NCI-H2171 (cell line): Measurements from ENCODE around the gene CLDN1.

Experiments used
- DNase-seq: peaks from one replicate; lab custom pipeline; 2025; lab: John Stamatoyannopoulos, UW

The CLDN1 gene, protein sequence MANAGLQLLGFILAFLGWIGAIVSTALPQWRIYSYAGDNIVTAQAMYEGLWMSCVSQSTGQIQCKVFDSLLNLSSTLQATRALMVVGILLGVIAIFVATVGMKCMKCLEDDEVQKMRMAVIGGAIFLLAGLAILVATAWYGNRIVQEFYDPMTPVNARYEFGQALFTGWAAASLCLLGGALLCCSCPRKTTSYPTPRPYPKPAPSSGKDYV

DNA sequence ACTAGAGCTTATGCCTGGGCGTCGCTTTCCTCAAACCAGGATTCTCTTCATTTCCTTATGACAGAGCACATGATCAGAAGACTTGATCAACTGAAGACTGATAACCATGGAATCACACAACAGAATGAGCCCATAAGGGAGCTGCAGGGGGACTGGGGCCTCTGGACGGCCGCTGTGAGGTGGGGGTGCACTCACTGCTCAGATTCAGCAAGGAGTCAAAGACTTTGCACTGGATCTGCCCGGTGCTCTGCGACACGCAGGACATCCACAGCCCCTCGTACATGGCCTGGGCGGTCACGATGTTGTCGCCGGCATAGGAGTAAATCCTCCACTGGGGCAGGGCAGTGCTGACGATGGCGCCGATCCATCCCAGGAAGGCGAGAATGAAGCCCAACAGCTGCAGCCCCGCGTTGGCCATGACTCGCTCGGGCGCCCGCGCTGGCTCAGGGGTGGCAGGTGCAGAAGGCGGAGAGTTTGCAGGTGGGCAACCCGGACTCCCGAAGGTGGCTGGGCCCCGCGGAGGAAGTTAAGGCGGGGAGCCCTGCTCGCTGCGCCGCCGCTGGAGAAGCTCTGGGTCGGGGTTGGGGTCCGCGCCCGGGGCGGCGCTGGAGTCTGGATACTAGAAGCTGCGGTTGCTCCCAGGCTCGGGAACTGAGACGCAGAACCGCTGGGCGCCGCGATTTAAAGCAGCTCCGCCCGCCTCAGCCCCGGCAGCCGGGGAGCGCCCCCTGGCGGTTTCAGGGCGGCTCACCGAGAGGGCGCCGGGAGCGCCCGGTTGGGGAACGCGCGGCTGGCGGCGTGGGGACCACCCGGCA, at the start of gene CLDN1:
Gene CLDN1, minus strand, starts transcription at position 658 of the 815 bp plus-strand sequence. Its CDS starts 240 bp downstream, at position 418.
- DNase-seq = peak; percentile 60

GRCh38 chr3:190371152-190371551, 48.9 kb upstream of the CLDN1 start:
- no peak for DNase-seq

DNA sequence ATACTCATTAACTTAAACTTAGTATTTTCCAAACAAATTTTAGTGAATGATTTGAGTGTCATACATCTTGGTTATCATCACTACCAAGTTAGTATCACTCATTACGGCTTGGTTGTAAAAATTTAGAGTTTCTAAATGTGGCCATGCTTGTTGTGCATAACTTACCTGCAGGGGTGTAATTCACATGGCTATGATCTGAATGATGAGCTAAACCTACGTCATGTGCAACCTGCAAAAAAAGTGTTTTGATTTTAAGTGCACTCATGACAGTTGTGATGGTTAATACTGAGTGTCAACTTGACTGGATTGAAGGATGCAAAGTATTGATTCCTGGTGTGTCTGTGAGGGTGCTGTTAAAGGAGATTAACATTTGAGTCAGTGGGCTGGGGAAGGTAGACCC, 48.1 kb upstream of the CLDN1 start:
- DNase-seq = no peak

DNA sequence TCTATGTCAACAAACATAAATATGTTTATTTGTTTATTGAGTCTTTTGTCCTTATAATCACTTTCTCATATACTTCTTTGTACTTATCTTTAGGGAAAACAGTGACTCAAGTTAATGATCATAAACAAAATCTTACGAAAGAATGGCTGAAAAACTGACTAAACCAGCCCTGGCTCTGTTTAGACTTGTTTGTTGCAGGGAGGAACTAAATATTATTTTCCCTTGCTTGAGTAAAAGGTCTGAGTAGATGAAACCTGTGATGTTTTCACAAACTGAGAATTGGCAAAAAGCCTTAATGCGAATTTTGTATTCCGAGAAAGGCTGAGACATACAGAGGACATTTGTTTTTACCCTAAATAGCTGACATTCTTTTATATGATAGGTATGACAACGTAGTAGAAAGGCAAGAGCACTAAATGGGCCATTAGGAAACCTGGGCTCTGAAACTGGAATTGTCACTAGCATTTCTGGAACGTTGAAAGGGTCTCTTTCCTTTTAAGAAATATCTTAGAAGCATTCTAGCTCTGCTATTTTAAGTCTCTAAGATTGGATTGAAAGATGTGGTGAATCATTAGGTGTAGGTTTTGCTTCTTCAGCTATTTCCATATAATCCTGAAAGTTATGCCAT, 47.5 kb upstream of the CLDN1 start:
- no peak for DNase-seq

DNA sequence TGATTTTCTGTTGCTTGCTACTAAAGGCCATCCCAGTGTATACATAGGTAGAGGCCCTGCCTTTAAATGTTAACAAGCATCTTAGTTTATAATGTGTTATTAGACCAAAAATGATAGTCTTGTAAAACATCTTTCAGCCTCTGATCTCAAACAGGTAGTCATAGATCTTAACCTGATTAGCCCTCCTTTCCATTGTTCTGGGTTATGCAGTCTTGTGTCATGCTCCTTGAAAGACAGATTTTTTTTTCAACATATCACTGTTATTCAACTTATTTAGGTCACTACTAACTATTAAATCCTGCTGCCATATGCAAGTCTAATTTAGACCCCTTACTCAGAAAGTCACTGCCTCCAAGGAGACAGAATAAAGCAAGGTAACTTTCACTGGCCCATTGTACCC, 46.6 kb upstream of the CLDN1 start:
- DNase-seq = no peak

GRCh38 chr3:190366133-190366532, 43.9 kb upstream of the CLDN1 start:
- DNase-seq = no peak

- no peak for DNase-seq
Measured at GRCh38 chr3:190362258-190362657, 40.0 kb upstream of the CLDN1 start.

DNA sequence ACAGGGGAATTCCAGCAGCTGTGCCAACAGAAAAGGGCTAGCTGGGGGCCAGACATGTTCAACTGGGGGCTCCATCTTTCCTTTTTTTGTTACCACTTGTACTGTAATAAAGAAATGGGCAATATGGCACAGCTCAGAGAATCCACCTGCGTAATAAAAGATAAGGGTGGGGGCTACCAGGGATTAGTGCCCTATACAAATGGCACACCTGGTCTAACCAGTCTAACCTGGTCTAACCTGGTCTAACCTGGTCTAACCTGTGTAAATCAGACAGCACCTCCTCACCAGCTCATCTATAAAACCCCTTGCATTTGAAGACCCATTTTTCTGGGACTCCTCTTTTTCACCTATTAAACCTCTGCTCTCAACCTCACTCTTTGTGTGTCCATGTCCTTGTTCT, 39.5 kb upstream of the CLDN1 start:
- DNase-seq = no peak

GRCh38 chr3:190360228-190360627, 38.0 kb upstream of the CLDN1 start:
- DNase-seq = no peak

DNA sequence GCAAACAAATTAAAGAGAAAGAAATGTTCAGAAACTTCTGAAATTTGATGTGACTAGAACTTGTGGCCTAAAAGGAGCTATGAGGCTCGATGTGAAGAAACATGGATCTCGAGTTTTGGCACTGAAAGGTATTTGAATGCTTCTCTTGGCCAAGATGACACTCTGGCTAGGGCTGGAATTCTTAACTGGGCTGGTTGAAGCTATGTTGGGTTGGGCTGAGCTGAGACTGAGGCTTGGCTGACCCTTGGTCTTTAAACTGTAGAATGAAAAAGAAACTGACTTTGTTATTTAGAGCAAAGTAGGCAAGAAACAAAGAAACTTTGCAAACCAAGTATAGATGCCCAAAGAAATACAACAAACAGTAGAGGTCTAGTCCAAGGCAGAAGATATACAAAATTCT, 37.6 kb upstream of the CLDN1 start:
- no peak for DNase-seq

GRCh38 chr3:190357468-190357867, 35.2 kb upstream of the CLDN1 start:
- no peak for DNase-seq

DNA sequence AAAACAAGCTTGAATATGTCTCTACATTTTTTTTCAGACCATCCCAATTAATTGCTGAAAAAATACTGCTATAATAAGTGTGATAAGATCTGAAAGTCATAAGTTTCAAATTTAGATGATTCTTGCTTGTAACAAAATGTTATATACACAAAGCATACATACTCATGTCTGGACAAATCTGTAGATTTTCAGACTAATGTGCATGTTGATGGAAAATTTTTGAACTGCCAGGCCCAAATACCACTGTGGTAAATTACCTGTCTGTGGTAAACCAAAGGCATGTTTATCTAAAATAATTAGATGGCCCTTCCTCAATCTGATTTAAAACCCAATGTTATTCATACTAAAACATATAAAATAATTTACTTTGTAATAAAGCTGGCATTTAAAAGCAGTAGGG, 34.0 kb upstream of the CLDN1 start:
- DNase-seq = no peak

DNA sequence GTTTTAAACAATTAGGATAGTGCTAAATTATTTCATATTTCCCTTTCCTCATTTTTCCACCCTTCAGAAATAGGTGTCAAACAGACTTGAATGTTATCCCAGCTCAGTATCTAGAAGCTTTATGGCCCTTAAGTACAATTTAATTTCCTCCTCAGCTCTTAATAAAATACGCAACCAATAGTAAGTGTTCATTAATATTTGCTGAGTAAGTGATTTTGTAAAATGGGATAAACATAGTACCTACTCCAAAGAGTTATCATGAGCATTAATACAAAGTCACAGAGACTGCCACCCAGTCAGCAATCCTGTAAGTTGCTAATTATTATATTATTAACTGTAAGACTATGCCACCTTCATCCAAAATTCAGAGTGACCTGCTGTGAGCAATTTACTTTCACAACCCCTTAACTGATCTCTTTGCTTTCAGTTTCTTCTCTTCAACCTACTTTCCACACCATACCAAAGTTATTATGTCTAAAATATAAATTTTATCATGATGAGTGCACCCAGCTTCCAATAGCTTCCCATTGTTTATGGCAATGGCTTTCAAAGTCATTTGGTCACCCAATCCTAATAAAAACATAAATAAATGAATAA, 30.7 kb upstream of the CLDN1 start:
- no peak for DNase-seq

- no peak for DNase-seq
Measured at GRCh38 chr3:190346541-190346940, 24.3 kb upstream of the CLDN1 start.

DNA sequence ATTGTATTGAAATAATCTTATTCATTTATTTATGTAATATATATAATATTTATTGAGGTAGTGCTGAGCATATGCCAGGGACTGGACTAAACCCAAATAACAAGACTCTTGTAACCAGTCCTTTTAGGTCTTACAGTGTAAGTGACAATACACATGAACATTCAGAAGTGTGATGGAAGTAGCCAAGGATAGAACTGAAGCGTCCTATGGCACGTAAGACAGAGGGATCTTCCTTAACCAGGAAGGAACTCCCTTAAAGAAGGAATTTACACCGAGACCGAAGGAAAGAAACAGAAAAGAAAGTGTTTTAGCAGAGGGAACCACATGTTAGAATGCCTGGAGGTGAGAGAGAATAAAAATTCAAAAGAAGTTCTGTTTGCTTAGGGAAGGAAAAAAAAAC, 23.6 kb upstream of the CLDN1 start:
- no peak for DNase-seq

DNA sequence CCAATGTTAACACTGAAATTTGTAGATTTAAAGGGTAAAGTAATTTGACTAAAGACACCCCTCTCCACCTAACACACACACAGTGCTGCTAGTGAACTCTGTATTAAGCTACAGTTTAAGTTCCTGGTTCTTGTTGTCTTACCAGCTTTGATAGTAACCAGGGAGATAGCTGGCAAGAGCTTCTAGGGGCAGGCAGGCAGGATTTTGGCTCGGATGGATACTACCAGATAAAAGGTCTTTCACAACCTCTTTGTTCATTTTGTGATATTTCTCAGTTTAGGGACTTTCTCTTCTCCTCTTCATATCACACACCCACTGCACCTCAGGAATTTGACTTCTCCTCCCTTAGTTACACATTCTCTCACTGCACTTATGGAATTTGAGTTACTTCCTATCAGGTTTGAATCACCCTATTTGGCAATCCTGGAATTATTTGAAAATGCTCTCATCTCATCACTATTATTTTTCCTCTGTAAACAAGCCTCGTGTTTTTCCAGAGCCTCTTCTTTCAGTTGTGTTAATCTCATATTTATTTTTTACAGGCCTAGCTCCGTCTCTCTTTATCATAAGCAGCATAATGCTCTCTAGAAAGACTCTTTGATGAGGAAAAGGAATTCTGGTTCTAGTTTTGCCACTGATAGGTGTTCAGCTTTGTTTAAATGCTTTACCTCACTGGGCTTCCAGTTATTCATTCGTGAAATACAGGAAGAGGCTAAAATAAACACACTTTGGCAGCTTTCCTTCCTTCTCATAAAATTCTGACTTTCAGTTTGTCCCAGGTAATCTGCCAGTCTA, 23.0 kb upstream of the CLDN1 start:
- DNase-seq = no peak

DNA sequence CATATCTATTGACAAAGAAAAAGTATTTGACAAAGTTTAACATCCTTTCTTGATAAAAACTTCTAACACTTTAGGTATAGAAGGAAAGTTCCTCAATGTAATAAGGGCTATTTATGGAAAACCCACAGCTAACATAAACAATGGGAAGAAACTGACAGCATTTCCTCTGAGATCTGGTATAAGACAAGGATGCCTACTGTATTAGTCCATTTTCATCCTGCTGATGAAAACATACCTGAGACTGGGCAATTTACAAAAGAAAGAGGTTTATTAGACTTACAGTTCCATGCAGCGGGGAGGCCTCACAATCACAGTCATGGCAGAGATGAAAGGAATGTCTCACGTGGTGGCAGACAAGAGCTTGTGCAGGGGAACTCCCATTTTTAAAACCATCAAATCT, 17.8 kb upstream of the CLDN1 start:
- no peak for DNase-seq

- no peak for DNase-seq
Measured at GRCh38 chr3:190339130-190339529, 16.9 kb upstream of the CLDN1 start.

DNA sequence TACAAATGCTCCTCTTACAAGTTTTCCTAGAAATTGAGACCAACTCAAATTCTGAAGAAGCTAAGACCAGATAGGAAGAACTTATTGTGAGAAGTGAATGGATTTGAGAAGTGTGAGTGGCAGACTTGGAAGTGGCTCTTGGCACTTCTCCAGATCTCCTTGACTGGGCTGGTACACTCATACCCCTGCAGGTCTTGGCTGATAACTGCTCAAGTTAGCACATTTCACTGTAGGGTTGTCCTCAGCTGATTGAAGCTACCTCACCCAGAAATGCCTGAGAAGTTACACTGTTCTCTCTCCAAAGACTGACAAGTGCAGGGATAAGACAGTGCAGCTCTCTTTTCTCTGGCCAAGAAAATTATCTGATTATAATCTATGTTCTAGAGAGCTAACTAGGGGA, 16.5 kb upstream of the CLDN1 start:
- no peak for DNase-seq

DNA sequence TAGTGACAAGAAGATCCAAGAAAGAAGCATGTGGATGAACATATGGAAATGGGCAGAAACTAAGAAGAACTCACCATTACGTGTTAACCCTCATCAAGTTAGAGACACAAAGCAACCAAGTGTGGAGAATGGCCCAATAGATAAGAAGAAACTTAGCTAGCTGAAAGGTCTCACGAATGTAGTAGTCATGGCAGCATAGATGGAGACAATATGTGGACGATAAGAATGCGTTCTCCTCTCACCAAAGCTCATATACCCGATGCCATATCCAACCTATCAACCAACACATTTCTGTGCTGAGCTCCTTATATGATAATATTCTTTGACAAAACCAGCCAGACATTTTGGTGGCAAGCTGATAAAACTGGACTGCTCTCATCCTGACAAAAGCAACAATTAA, 15.1 kb upstream of the CLDN1 start:
- DNase-seq = no peak

DNA sequence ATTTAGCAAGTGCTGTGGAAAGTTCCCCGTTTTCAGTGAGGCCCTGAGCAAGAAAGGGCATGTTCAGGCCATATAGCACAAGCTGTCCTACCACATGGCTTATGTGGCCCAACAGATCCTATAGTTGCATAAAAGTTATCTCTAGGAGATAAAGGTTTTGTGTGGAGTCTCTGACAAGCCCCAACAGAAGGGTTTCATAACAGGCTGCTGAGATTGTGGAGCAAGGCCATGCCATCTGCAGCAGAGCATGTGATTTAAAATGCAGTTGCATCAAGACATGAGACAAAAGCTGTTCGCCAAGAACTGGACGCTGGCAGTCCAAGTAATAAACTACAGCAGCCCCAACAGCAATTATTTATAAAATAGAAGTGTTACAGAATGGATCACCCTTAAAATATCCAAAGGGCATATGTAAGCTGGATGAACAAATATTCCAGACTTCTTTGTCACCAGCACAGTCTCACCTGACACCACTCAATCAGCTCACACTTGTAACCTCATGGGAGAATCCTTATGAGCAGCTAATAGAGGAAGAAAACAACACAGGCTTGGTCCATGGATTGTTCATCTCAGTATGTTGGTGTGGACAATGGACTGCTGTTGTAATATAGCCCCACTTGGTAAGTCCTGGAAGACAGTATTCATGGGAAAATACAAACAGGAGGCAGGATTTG, 14.4 kb upstream of the CLDN1 start:
- DNase-seq = no peak

DNA sequence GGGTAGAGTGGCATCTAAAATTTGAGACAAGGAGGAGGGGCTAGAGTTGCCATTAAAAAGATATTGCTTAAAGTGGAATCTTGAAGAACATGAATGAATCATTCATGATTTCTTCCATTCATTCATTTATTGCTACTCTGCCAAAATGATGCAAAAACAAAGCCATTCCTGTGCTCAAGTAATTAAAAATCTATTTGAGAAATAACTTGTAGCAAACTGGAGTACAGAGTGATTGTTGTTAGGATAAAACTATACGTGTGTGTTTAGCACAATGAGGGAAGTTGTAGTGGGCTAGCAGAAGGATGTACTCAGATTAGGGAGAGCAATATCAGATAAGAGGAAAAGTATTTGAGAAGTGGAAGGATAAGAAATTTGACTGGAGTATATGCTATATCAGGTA, 11.7 kb upstream of the CLDN1 start:
- no peak for DNase-seq
